ENCODE data around the gene PRDM8. TPM values are rescaled to one million over a fixed set of nuclear protein-coding genes. Genes with fewer than 3 reads are reported as not detected.

Gene PRDM8
- total and polyA plus RNA-seq, 2 of the 4 experiments (the other 2 are of a cell fraction), result 5.7 to 15.8 TPM

DNA sequence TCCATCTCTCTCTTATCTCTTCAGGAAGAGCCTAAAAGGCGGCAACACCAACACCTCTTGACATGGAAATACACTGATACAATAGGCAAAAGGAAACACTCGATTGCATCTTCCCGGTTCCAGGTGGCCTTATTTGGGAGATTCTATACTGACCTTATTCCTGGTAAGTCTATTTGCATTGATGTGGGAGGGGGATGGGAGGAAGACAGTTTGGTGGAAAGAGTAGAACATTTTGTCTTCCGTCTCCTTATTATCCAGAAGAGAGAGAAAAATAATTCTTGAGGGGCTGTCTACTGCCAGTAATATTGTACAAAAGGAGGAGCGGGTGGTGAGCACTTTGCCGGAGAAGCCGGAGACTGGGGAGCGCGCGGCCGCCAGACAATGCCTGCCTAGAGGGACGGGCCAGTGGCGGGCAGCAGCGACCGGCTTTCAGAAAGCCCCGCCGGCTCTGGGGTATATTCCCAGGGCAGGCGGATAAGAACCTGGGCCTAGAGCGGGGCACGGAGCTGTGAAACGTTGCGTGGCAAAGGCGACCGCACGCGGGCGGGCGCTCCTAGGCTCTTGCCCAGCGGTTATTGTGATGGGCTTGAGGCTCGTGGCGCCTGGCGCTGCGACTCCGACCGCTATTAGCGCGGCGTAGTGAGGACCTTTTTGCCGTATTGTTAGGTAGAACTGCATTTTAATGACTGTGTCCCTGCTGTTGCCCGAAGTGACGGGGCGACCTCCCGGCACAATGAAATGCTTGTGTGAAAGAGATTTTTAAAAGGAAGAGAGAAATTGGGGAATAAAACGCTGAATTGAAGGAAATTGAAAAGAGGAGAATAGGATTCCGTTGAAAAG, 518 bp downstream of the PRDM8 start:
- Histone ChIP-seq H4K8ac (ENCODE audit: low read depth in 2 of 2, low read length in 2 of 2) (peak overlapping the region in 1 of 2 experiments; percentile 1; a peak in 1 of 4 replicates), H4K20me1 (ENCODE audit: insufficient read depth, low read length) (peaks cover 4% of the 10 kb centered on the region; the same call in 1 of the 2 replicates), H2BK120ac (ENCODE audit: low read depth, low read length) (peak overlapping the region; percentile 50; the same call in 1 of the 2 replicates), H3K79me1 (ENCODE audit: low read depth in 1 of 2, low read length in 2 of 2) (peaks cover 5 to 7% of the 10 kb centered on the region in 2 experiments; a peak in 2 of 4 replicates), H2BK5ac (ENCODE audit: low read depth, low read length, poor library complexity, severe bottlenecking) (peak overlapping the region; percentile 58), H3K4me2 (ENCODE audit: low read depth, low read length) (peak overlapping the region; percentile 71), H3K27ac (ENCODE audit: insufficient read depth, low read length) (peak overlapping the region; percentile 77), H2AFZ (replicated peaks; ENCODE audit: low read length, poor library complexity) (peak overlapping the region; percentile 77), H3K56ac (ENCODE audit: extremely low read depth, insufficient read depth, low read length) (0 out of 2 replicates have a peak overlapping the region, but pooled peaks have one; percentile 19), H3K9me3 (ENCODE audit: control insufficient read depth, insufficient read depth, low read length) (no peaks in the 10 kb centered on the region), H3K23ac (ENCODE audit: low read depth, low read length) (peak overlapping the region; percentile 96), H3K27me3 (ENCODE audit: control insufficient read depth, insufficient read depth, low read length) (no peaks in the 10 kb centered on the region), H3K36me3 (ENCODE audit: control insufficient read depth, insufficient read depth, low read length) (peaks cover 5% of the 10 kb centered on the region; the same call in 1 of the 2 replicates), H3K4me1 (ENCODE audit: control insufficient read depth, insufficient read depth, low read length) (peaks cover 4% of the 10 kb centered on the region; the same call in 1 of the 2 replicates), H3K18ac (ENCODE audit: low read depth, low read length) (peak overlapping the region; percentile 27), H3K4ac (ENCODE audit: low read depth, low read length) (peak overlapping the region; percentile 54; the same call in 1 of the 2 replicates), H2BK15ac (ENCODE audit: low read depth, low read length) (no peak overlapping the region), H3K9ac (ENCODE audit: low read depth, low read length) (peak overlapping the region; percentile 37), H2BK20ac (ENCODE audit: low read depth, low read length) (peak overlapping the region; percentile 34; the same call in 1 of the 2 replicates), H3K4me3 (ENCODE audit: insufficient read depth, low read depth, low read length) (peak overlapping the region; percentile 75), H3K9me1 (ENCODE audit: insufficient read depth, low read length) (no peaks in the 10 kb centered on the region), H3K14ac (replicated peaks; ENCODE audit: low read depth, low read length) (peak overlapping the region; percentile 91), H2AK9ac (replicated peaks; ENCODE audit: low read depth, low read length, poor library complexity) (peak overlapping the region; percentile 90), H2AK5ac (ENCODE audit: low read depth, low read length) (peak overlapping the region; percentile 39; the same call in 1 of the 2 replicates), H4K5ac (ENCODE audit: low read depth, low read length) (no peak overlapping the region; the same call in 1 of the 2 replicates), H4K91ac (ENCODE audit: insufficient read depth, low read depth, low read length) (no peak overlapping the region)
- in situ Hi-C loops (cut with MboI; ENCODE audit: low sequenced_read_pairs) (loop anchor here (10.0 kb wide), 1 partner anchor 1253 kb away; no protein-coding TSS in a partner anchor), dilution Hi-C loops (cut with HindIII; ENCODE audit: low sequenced_read_pairs, unreplicated experiment) (no loop called here), intact Hi-C loops (cut with micrococcal nuclease) (no loop called here)
- CTCF ChIA-PET, result interaction anchor here (1.3 kb wide), 1 partner anchor 14 kb away, joined by 6 read pairs; no protein-coding TSS in a partner anchor
- TSS peak; percentile 65 for BruUV-seq (replicated peaks)
- TF ChIP-seq, protein P1, sequence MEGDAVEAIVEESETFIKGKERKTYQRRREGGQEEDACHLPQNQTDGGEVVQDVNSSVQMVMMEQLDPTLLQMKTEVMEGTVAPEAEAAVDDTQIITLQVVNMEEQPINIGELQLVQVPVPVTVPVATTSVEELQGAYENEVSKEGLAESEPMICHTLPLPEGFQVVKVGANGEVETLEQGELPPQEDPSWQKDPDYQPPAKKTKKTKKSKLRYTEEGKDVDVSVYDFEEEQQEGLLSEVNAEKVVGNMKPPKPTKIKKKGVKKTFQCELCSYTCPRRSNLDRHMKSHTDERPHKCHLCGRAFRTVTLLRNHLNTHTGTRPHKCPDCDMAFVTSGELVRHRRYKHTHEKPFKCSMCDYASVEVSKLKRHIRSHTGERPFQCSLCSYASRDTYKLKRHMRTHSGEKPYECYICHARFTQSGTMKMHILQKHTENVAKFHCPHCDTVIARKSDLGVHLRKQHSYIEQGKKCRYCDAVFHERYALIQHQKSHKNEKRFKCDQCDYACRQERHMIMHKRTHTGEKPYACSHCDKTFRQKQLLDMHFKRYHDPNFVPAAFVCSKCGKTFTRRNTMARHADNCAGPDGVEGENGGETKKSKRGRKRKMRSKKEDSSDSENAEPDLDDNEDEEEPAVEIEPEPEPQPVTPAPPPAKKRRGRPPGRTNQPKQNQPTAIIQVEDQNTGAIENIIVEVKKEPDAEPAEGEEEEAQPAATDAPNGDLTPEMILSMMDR (conservative IDR thresholded peaks at IDR 0.05; ENCODE audit: low read depth, low read length), result no peak
- TF ChIP-seq SMC3 (IDR thresholded peaks at IDR 0.05; ENCODE audit: low read depth, low read length), result no peak
- no peak for TF ChIP-seq CEBPB (IDR thresholded peaks at IDR 0.05; ENCODE audit: low read depth, low read length)
- TF ChIP-seq MAZ (IDR thresholded peaks at IDR 0.05; ENCODE audit: borderline replicate concordance, low read depth, low read length), result no peak
- TF ChIP-seq FOS (IDR thresholded peaks at IDR 0.05; ENCODE audit: low read depth, low read length), result no peak
- no peak for ATAC-seq (ENCODE audit: low read depth)
- no peak for DNase-seq
- POLR2A ChIA-PET (ENCODE audit: unreplicated experiment), result no interaction called here
- WGBS, 2 experiments (ENCODE audit: extremely low coverage in 2 of 2, insufficient read length in 1 of 2), result 18 to 100% methylated on average over 2 to 28 of the region's 45 CpGs
